ENCODE data around the gene HS1BP3. TPM values are rescaled to one million over a fixed set of nuclear protein-coding genes. Genes with fewer than 3 reads are reported as not detected.

Gene HS1BP3
- polyA plus RNA-seq, 1 experiment: 14.2 TPM

GRCh38 chr2:20624156-20624883 lies 26.6 kb downstream of the HS1BP3 start:
- no peak for DNase-seq (ENCODE audit: low read depth, low spot score)

GRCh38 chr2:20623741-20624155 lies 27.1 kb downstream of the HS1BP3 start:
- DNase-seq (ENCODE audit: low read depth, low spot score): no peak
- Histone ChIP-seq H3K27me3 (ENCODE audit: control insufficient read depth, insufficient read depth, low read length) (no peaks in the 10 kb centered on the region), H3K4me3 (ENCODE audit: low read depth, low read length) (no peak overlapping the region), H3K9me3 (ENCODE audit: control insufficient read depth, insufficient read depth, low read length) (no peaks in the 10 kb centered on the region; the same call in 1 of the 2 replicates), H3K27ac (ENCODE audit: low read depth, low read length) (no peak overlapping the region)
- ChIA-PET CTCF (no interaction called here), POLR2A (interaction anchor here (2.4 kb wide), 1 partner anchor 177 kb away, joined by 10 read pairs; the partner anchor contains the start of gene RHOB)
- TF ChIP-seq CTCF (IDR thresholded peaks at IDR 0.05; ENCODE audit: low read depth, low read length): no peak

More at GRCh38 chr2:20624156-20624883, 26.6 kb downstream of the HS1BP3 start:
- H3K9me3 ChIP-seq (ENCODE audit: control insufficient read depth, insufficient read depth, low read length): no peaks in the 10 kb centered on the region
- H3K27ac ChIP-seq (ENCODE audit: low read depth, low read length): no peak overlapping the region
- no peak for TF ChIP-seq CTCF (IDR thresholded peaks at IDR 0.05; ENCODE audit: low read depth, low read length)
- H3K27me3 ChIP-seq (ENCODE audit: control insufficient read depth, insufficient read depth, low read length): no peaks in the 10 kb centered on the region
- H3K4me3 ChIP-seq (ENCODE audit: low read depth, low read length): no peak overlapping the region
- ChIA-PET CTCF (no interaction called here), POLR2A (interaction anchor here (2.4 kb wide), 1 partner anchor 177 kb away, joined by 10 read pairs; the partner anchor contains the start of gene RHOB)

GRCh38 chr2:20623241-20623640 lies 27.7 kb downstream of the HS1BP3 start:
- H3K9me3 ChIP-seq (ENCODE audit: control insufficient read depth, insufficient read depth, low read length): no peaks in the 10 kb centered on the region; the same call in 1 of the 2 replicates
- H3K4me3 ChIP-seq (ENCODE audit: low read depth, low read length): no peak overlapping the region
- DNase-seq (ENCODE audit: low read depth, low spot score): no peak
- CTCF ChIA-PET: no interaction called here
- no peak overlapping the region for H3K27ac ChIP-seq (ENCODE audit: low read depth, low read length)
- TF ChIP-seq CTCF (IDR thresholded peaks at IDR 0.05; ENCODE audit: low read depth, low read length): no peak
- POLR2A ChIA-PET: no interaction called here
- no peaks in the 10 kb centered on the region for H3K27me3 ChIP-seq (ENCODE audit: control insufficient read depth, insufficient read depth, low read length)

GRCh38 chr2:20622731-20623130 lies 28.2 kb downstream of the HS1BP3 start:
- no peak for DNase-seq (ENCODE audit: low read depth, low spot score)
- CTCF ChIA-PET: no interaction called here
- Histone ChIP-seq H3K27ac (ENCODE audit: low read depth, low read length) (no peak overlapping the region), H3K9me3 (ENCODE audit: control insufficient read depth, insufficient read depth, low read length) (no peaks in the 10 kb centered on the region; the same call in 1 of the 2 replicates), H3K4me3 (ENCODE audit: low read depth, low read length) (no peak overlapping the region), H3K27me3 (ENCODE audit: control insufficient read depth, insufficient read depth, low read length) (no peaks in the 10 kb centered on the region)
- POLR2A ChIA-PET: interaction anchor here (1.7 kb wide), 1 partner anchor 176 kb away, joined by 11 read pairs; the partner anchor contains the start of gene RHOB
- TF ChIP-seq CTCF (IDR thresholded peaks at IDR 0.05; ENCODE audit: low read depth, low read length): no peak

DNA sequence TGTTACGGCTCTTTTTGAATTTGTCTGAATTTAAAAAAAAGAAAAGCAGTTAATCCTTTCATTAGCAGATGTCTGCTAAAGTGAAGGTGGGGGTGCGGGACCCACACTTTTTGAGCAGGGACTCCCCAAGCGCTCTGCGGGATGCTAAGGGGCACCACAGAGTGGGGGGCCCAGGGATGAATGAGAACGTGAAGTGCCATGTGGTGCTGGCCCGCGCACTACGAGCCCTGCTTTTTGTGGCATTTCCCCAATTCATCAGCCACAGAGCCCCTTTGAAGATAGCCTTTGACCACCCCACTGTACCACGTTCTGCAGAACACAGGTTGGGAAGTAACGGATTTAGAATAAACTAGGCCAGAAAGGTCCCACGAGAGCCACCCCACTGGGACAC lies 28.6 kb downstream of the HS1BP3 start:
- Histone ChIP-seq H3K9me3 (ENCODE audit: control insufficient read depth, insufficient read depth, low read length) (no peaks in the 10 kb centered on the region; the same call in 1 of the 2 replicates), H3K27me3 (ENCODE audit: control insufficient read depth, insufficient read depth, low read length) (no peaks in the 10 kb centered on the region), H3K4me3 (ENCODE audit: low read depth, low read length) (no peak overlapping the region), H3K27ac (ENCODE audit: low read depth, low read length) (no peak overlapping the region)
- no peak for TF ChIP-seq CTCF (IDR thresholded peaks at IDR 0.05; ENCODE audit: low read depth, low read length)
- DNase-seq (ENCODE audit: low read depth, low spot score): no peak
- ChIA-PET POLR2A (interaction anchor here (1.7 kb wide), 1 partner anchor 175 kb away, joined by 11 read pairs; the partner anchor contains the start of gene RHOB), CTCF (no interaction called here)
